ENCODE measurements around the gene RFPL1. TPM values are rescaled to one million over a fixed set of nuclear protein-coding genes. Genes with fewer than 3 reads are reported as not detected.
A peak's percentile ranks its signal among the peaks of the same experiment; 100 is the strongest.

Gene RFPL1
- total and polyA plus RNA-seq, 11 donors: not detected

DNA sequence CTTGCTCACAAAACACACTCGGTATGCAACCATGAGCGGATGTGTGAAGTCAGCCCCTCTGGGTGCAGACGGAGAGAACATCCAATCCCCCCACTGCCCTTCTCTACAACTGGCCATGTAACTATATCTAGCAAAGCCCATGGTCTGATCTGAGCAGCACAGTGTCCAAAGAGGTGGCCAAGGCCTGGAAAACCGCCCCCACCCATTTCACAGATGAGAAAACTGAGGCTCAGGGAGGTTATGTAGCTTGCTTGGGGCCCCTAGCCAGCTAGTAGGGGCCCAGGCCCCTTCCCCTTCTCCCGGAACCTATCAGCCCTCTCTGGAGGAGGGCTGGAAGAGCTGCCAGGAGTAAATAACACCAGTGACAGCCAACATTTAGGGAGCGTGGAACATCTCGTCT is 26.2 kb downstream of the RFPL1 start:
- no peak for DNase-seq

DNA sequence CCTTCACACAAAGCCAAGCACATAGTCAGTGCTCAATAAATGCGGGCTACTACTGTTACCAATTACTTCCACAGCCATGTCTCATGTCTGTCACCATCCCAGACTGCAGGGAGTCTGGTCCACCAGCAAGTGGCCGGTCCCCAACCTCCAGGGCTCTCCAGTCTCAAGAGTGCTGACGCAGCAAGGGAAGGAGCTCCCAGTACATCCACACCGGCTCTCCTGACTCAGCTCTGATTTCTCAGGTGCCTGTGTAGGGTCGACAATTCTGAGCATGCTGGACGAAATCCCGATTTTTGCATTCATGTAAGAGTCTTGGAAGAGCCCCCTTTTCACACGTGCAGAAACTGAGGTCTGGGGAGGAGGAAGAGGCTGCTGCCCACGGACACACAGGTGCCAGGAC is 31.4 kb downstream of the RFPL1 start:
- Histone ChIP-seq H3K4me1 (peaks cover 0 to 11% (median 1%) of the 10 kb centered on the region in 12 donors), H3K27me3 (peaks cover 0 to 36% (median 12%) of the 10 kb centered on the region in 9 donors), H3K9me3 (no peaks in the 10 kb centered on the region), H3K36me3 (no peaks in the 10 kb centered on the region), H3K27ac (no peak overlapping the region), H3K4me3 (peak overlapping the region in 1 of 12 donors; percentile 11)
- TF ChIP-seq POLR2A (IDR thresholded peaks at IDR 0.05): no peak
- TF ChIP-seq, protein P1, sequence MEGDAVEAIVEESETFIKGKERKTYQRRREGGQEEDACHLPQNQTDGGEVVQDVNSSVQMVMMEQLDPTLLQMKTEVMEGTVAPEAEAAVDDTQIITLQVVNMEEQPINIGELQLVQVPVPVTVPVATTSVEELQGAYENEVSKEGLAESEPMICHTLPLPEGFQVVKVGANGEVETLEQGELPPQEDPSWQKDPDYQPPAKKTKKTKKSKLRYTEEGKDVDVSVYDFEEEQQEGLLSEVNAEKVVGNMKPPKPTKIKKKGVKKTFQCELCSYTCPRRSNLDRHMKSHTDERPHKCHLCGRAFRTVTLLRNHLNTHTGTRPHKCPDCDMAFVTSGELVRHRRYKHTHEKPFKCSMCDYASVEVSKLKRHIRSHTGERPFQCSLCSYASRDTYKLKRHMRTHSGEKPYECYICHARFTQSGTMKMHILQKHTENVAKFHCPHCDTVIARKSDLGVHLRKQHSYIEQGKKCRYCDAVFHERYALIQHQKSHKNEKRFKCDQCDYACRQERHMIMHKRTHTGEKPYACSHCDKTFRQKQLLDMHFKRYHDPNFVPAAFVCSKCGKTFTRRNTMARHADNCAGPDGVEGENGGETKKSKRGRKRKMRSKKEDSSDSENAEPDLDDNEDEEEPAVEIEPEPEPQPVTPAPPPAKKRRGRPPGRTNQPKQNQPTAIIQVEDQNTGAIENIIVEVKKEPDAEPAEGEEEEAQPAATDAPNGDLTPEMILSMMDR (IDR thresholded peaks at IDR 0.05): no peak
- 28 to 40% (median 35%) methylated on average over 5 to 9 of the region's 9 CpGs for WGBS, 4 donors
- intact Hi-C loops (cut with DNase I): no loop called here
- DNase-seq (no peak), ATAC-seq (no peak)

More for the DNA sequence above, 26.2 kb downstream of the RFPL1 start:
- no peak overlapping the region for H3K4me3 ChIP-seq
- intact Hi-C loops (cut with DNase I): no loop called here
- no peaks in the 10 kb centered on the region for H3K9me3 ChIP-seq
- H3K27ac ChIP-seq: no peak overlapping the region
- H3K4me1 ChIP-seq: no peaks in the 10 kb centered on the region
- peaks cover 0 to 11% (median under 1%) of the 10 kb centered on the region in 9 donors for H3K27me3 ChIP-seq
- 72 to 84% (median 81%) methylated on average over 6 to 7 of the region's 7 CpGs for WGBS, 4 donors
- TF ChIP-seq, protein P1 (IDR thresholded peaks at IDR 0.05): no peak
- TF ChIP-seq POLR2A (IDR thresholded peaks at IDR 0.05): no peak
- ATAC-seq: no peak
- H3K36me3 ChIP-seq: no peaks in the 10 kb centered on the region

DNA sequence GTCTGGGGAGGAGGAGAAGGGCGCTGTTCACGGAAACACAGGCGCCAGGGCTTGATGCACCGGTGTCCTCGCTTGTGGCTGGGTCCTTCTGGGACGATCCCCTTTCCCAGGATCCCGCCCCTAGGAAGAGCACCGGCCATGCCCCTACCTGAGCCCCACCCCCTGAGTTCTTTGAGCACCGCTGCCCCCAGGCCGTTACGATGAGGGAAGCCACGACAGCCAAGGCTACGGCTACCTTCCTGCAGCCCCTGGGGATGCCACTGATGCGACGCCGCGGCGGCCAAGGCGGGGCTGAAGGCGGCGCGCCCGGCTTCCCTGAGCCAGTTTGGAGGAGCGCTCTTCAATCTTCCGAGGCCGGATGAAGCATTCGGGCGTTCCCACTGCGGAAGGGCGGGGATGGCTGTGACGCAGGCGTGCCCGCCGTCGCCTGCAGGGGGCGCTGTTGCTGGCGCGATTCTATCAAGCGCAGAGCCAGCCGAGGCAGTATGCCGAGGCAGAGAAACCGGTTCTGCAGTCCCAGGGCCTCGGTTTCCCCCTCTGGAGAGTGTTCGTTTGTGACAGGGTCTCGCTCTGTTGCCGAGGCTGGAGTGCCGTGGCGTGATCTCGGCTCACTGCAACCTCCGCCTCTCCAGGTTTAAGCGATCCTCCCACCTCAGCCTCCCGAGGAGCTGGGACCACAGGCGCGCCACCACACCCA is 31.9 kb downstream of the RFPL1 start:
- H3K4me1 ChIP-seq: peaks cover 0 to 11% (median 1%) of the 10 kb centered on the region in 12 donors
- H3K36me3 ChIP-seq: no peaks in the 10 kb centered on the region
- DNase-seq (peak; percentile 35 to 71 (median 56)), ATAC-seq (peak; percentile 26 to 82 (median 78))
- intact Hi-C loops (cut with DNase I): no loop called here
- WGBS, 4 donors: 11 to 27% (median 14%) methylated on average over 35 to 54 of the region's 54 CpGs
- TF ChIP-seq, protein P1 (IDR thresholded peaks at IDR 0.05): peak; percentile 61 to 91 (median 80)
- no peak for TF ChIP-seq POLR2A (IDR thresholded peaks at IDR 0.05)
- peaks cover 0 to 42% (median 12%) of the 10 kb centered on the region in 9 donors for H3K27me3 ChIP-seq
- H3K27ac ChIP-seq: no peak overlapping the region
- no peaks in the 10 kb centered on the region for H3K9me3 ChIP-seq
- H3K4me3 ChIP-seq: peak overlapping the region in 10 of 12 donors; percentile 7 to 42 (median 33)

DNA sequence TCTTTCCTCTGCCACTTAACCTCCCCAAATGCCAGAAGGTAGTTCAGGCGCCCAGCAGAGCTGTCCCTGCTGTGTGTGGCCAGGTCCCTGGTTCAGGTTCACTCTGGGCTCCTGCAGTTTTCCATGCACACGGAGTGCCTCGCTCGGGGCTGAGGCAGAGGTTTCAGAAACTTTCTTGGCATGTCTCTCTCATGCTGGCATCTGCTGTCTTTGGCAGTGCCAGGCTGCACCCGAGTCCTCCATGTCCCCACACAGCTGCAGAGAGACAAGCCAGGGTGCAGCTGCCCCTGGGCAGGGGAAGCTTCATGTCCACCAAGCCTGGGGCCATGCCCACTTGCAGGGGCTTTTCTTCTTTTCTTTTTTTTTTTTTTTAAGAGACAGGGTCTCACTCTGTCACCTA is 34.6 kb downstream of the RFPL1 start:
- Histone ChIP-seq H3K4me3 (no peak overlapping the region), H3K27ac (no peak overlapping the region), H3K4me1 (peaks cover 0 to 11% (median 1%) of the 10 kb centered on the region in 12 donors), H3K27me3 (peaks cover 0 to 60% (median 15%) of the 10 kb centered on the region in 9 donors), H3K9me3 (no peaks in the 10 kb centered on the region), H3K36me3 (no peaks in the 10 kb centered on the region)
- ATAC-seq (no peak), DNase-seq (no peak)
- intact Hi-C loops (cut with DNase I): no loop called here
- no peak for TF ChIP-seq POLR2A (IDR thresholded peaks at IDR 0.05)
- TF ChIP-seq, protein P1 (IDR thresholded peaks at IDR 0.05): no peak
- 63 to 78% (median 73%) methylated on average over 5 of the region's 5 CpGs for WGBS, 4 donors
